T-cell (primary cell): Measurements from ENCODE around the gene MFN1. TPM values are rescaled to one million over a fixed set of nuclear protein-coding genes. Genes with fewer than 3 reads are reported as not detected.

ENCODE experiments used
- ATAC-seq, 4 experiments: fragments of 200-7000 bp in 3 of 4; fragments of 150-1000 bp in 1 of 4; cut with Tn5 transposase; replicated peaks in 1 of 4; 1 replicate in 3 of 4; 2 replicates in 1 of 4; pipeline ENCODE4 v1.10.0; 2021; ENCODE audit warnings: moderate library complexity in 3 of 4, mild to moderate bottlenecking in 2 of 4, moderate number of reproducible peaks in 1 of 4
- CTCF ChIA-PET, 2 donors: fragments of 300-600 bp; sonication (Branson Sonifier 250); formaldehyde crosslinking; loops; one replicate each; lab custom pipeline; 2022; ENCODE audit warnings: antibody characterized with exemption in 2 of 2; lab: Charles Lee
- POLR2A ChIA-PET, 2 donors: fragments of 300-600 bp; sonication (Branson Sonifier 250); formaldehyde crosslinking; loops; one replicate each; lab custom pipeline; 2022; ENCODE audit warnings: antibody characterized with exemption in 2 of 2; lab: Charles Lee
- DNase-seq, 35 experiments: peaks; one replicate each; pipeline versions ENCODE4 v3.0.0 to v3.0.0-alpha.2; 2013 to 2023
- H3K27ac ChIP-seq: one replicate; pipeline ENCODE4 v1.5.1; 2013; ENCODE audit warnings: low read length
- H3K27me3 ChIP-seq, 2 experiments: replicated peaks in 1 of 2; 1 replicate in 1 of 2; 2 replicates in 1 of 2; pipeline versions ENCODE4 v1.6.1 to v1.7.0; 2013; ENCODE audit warnings: low read length in 1 of 2, mixed read lengths in 1 of 2; ENCODE audit not compliant: control insufficient read depth in 2 of 2, insufficient read depth in 2 of 2; ENCODE audit errors: extremely low read depth in 1 of 2
- H3K36me3 ChIP-seq, 2 donors: 1 replicate in 1 of 2; 2 replicates in 1 of 2; pipeline versions ENCODE4 v1.6.1 to v1.7.0; 2013; ENCODE audit warnings: low read length in 1 of 2; ENCODE audit not compliant: control insufficient read depth in 2 of 2, insufficient read depth in 1 of 2; ENCODE audit errors: extremely low read depth in 1 of 2
- H3K4me1 ChIP-seq, 2 experiments: 1 replicate in 1 of 2; 2 replicates in 1 of 2; pipeline versions ENCODE4 v1.6.1 to v1.7.0; 2013; ENCODE audit warnings: low read length in 2 of 2, mixed read lengths in 1 of 2; ENCODE audit not compliant: insufficient read depth in 2 of 2, control insufficient read depth in 1 of 2; ENCODE audit errors: extremely low read depth in 1 of 2
- H3K4me3 ChIP-seq, 2 donors: 1 replicate in 1 of 2; 2 replicates in 1 of 2; pipeline versions ENCODE4 v1.5.1 to v1.7.0; 2013; ENCODE audit warnings: mild to moderate bottlenecking in 2 of 2, low read length in 1 of 2, moderate library complexity in 1 of 2; ENCODE audit not compliant: control insufficient read depth in 1 of 2; ENCODE audit errors: extremely low read depth in 1 of 2
- H3K9me3 ChIP-seq: 2 replicates; pipeline ENCODE4 v1.7.0; 2013
- H3K27ac Mint-ChIP-seq, 2 donors: one replicate each; pipeline ENCODE4 v1.8.0; 2020 to 2021; ENCODE audit warnings: mild to moderate bottlenecking in 2 of 2, mixed read lengths in 2 of 2
- H3K27me3 Mint-ChIP-seq, 2 donors: one replicate each; pipeline ENCODE4 v1.8.0; 2021 to 2022; ENCODE audit warnings: mixed read lengths in 2 of 2
- H3K36me3 Mint-ChIP-seq: one replicate; pipeline ENCODE4 v1.8.0; 2021; ENCODE audit warnings: mixed read lengths
- H3K4me1 Mint-ChIP-seq, 3 donors: one replicate each; pipeline ENCODE4 v1.8.0; 2020 to 2022; ENCODE audit warnings: mixed read lengths in 3 of 3, mild to moderate bottlenecking in 1 of 3
- H3K4me3 Mint-ChIP-seq, 3 donors: one replicate each; pipeline ENCODE4 v1.8.0; 2020 to 2022; ENCODE audit warnings: mild to moderate bottlenecking in 3 of 3, mixed read lengths in 3 of 3, moderate library complexity in 3 of 3
- H3K9me3 Mint-ChIP-seq, 3 donors: one replicate each; pipeline ENCODE4 v1.8.0; 2020 to 2022; ENCODE audit warnings: mixed read lengths in 3 of 3
- WGBS: methylation state at CpG from one replicate; pipeline ENCODE4 v1.1.5; 2013; ENCODE audit warnings: missing lambda C conversion rate; ENCODE audit not compliant: insufficient coverage; 5-methylcytosine and 5-hydroxymethylcytosine counted together
- total RNA-seq, 35 experiments: library from RNA in 6 of 35; stranded (reverse) in 6 of 35; fragments of 120-200 nt in 1 of 35; gene quantifications; one replicate each; pipeline versions ENCODE4 v1.2.1 to v1.2.4 and lab custom pipeline; 2013 to 2026

Gene MFN1
- total RNA-seq, 5 donors from 2014 or later (not counting 1 experiment from before 2014, with no cell fraction given) = 38.8 to 44.4 (median 40.7) TPM

DNA sequence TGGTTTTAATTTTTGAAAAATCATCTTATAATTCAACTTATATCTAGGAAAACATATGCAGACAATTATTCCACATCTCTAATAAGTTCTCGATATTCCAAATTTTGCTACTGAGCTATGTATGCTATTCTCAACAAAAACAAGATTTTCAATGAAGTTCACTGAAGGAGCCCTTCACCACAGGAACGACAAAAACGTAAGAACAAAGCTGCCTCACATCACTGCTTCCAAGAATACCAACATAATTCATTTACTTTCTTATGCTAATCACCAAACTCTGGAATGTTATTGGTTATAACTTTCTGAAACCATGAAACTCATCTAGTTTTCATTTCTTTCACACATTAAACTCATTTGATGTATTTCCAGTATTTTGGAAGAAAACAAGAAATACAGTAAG is 54.1 kb downstream of the MFN1 start:
- Mint-ChIP-seq H3K4me3 (no peak overlapping the region), H3K4me1 (no peaks in the 10 kb centered on the region), H3K36me3 (peaks cover 34% of the 10 kb centered on the region), H3K27me3 (no peaks in the 10 kb centered on the region), H3K9me3 (no peaks in the 10 kb centered on the region), H3K27ac (no peak overlapping the region)
- Histone ChIP-seq H3K9me3 (no peaks in the 10 kb centered on the region), H3K27me3 (no peaks in the 10 kb centered on the region), H3K27ac (no peak overlapping the region), H3K36me3 (peaks cover 3 to 5% of the 10 kb centered on the region in 2 donors), H3K4me3 (no peak overlapping the region), H3K4me1 (no peaks in the 10 kb centered on the region)
- 100% methylated on average over 1 of the region's 3 CpGs for whole genome bisulfite sequencing
- ChIA-PET POLR2A (interaction anchor here in 1 of 2 donors (0.5 kb wide), 1 partner anchor 1665 kb away, joined by 3 read pairs; no protein-coding TSS in a partner anchor), CTCF (no interaction called here)
- no peak for ATAC-seq
- DNase-seq = no peak

DNA sequence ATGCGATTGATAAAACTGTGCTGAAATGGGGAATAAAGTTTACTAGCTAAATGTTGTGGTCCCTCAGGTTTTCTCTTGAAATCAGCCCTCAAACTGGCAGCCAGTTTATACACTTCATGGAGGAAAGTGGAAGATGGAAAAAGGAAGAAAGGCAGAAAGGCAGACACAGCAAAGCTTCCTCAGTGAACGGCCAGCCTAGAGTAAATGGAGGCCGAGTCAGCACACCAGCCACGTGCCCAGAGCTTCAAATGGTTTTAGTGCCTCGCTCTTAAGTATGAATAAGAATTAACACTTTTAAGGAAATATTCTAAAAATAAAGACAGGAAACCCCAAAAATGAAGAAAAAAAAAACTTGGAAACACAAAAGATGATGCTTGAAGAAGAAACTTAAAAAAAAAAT is 55.5 kb downstream of the MFN1 start:
- no peak overlapping the region for H3K27ac ChIP-seq
- Mint-ChIP-seq H3K27ac (no peak overlapping the region), H3K4me1 (no peaks in the 10 kb centered on the region), H3K27me3 (no peaks in the 10 kb centered on the region), H3K36me3 (peaks cover 30% of the 10 kb centered on the region), H3K9me3 (no peaks in the 10 kb centered on the region), H3K4me3 (no peak overlapping the region)
- ATAC-seq (no peak), DNase-seq (no peak)
- H3K4me3 ChIP-seq = no peak overlapping the region
- H3K36me3 ChIP-seq = peaks cover 0 to 3% of the 10 kb centered on the region in 2 donors
- H3K9me3 ChIP-seq = no peaks in the 10 kb centered on the region
- POLR2A ChIA-PET = no interaction called here
- H3K4me1 ChIP-seq = no peaks in the 10 kb centered on the region
- 80% methylated on average over 1 of the region's 5 CpGs for WGBS
- CTCF ChIA-PET = no interaction called here
- H3K27me3 ChIP-seq = no peaks in the 10 kb centered on the region

DNA sequence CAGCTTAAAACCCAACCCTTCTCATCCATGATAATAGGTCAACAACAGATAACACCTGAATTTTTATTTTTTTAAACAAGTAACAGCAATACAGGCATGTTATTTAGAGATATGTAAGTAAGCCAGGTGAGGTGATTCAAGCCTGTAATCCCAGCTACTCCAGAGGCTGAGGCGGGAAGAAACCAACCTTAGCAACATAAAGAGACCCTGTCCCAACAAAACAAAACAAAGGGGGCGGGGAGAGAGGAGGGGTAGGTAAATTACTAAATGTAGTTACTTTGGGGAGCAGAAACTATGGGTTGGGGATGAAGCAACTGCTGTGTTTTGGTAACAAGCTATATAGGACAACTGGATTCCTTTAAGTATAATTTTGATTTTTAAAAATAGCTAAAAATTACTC is 56.8 kb downstream of the MFN1 start:
- H3K27ac ChIP-seq = no peak overlapping the region
- DNase-seq = no peak
- no CpG with 5 or more reads among the region's 2 CpGs for WGBS
- H3K27ac Mint-ChIP-seq = no peak overlapping the region
- H3K4me3 ChIP-seq = no peak overlapping the region
- ChIA-PET POLR2A (no interaction called here), CTCF (no interaction called here)
- H3K36me3 ChIP-seq = peaks cover 0 to 3% of the 10 kb centered on the region in 2 donors
- no peak overlapping the region for H3K4me3 Mint-ChIP-seq
- H3K27me3 Mint-ChIP-seq = no peaks in the 10 kb centered on the region
- H3K4me1 ChIP-seq = no peaks in the 10 kb centered on the region
- H3K36me3 Mint-ChIP-seq = peaks cover 27% of the 10 kb centered on the region
- no peaks in the 10 kb centered on the region for H3K4me1 Mint-ChIP-seq
- no peaks in the 10 kb centered on the region for H3K27me3 ChIP-seq
- no peaks in the 10 kb centered on the region for H3K9me3 Mint-ChIP-seq
- ATAC-seq = no peak
- H3K9me3 ChIP-seq = no peaks in the 10 kb centered on the region

DNA sequence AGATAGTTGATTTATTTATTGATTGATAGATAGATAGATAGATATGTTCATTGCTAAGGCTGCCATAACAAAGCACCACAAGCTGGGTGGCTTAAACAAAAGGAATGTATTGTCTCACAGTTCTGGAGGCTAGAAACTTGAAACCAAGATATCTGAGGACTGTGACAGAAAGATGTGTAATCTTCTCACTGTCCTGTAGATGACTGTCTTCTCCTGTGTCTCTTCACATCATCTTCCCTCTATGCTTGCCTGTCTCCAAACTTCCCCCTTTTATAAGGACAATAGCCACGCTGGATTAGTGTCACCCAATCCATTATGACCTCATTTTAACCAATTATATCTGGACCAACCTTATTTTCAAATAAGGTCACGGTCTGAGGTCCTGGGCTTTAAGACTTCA is 62.8 kb downstream of the MFN1 start:
- CTCF ChIA-PET = no interaction called here
- Mint-ChIP-seq H3K4me3 (no peak overlapping the region), H3K27ac (no peak overlapping the region), H3K4me1 (no peaks in the 10 kb centered on the region), H3K36me3 (peaks cover 5% of the 10 kb centered on the region), H3K9me3 (no peaks in the 10 kb centered on the region), H3K27me3 (no peaks in the 10 kb centered on the region)
- ATAC-seq = no peak
- POLR2A ChIA-PET = no interaction called here
- Histone ChIP-seq H3K4me3 (no peak overlapping the region), H3K9me3 (no peaks in the 10 kb centered on the region), H3K27me3 (no peaks in the 10 kb centered on the region), H3K4me1 (no peaks in the 10 kb centered on the region), H3K36me3 (no peaks in the 10 kb centered on the region), H3K27ac (no peak overlapping the region)
- no CpG with 5 or more reads among the region's 2 CpGs for WGBS
- no peak for DNase-seq

DNA sequence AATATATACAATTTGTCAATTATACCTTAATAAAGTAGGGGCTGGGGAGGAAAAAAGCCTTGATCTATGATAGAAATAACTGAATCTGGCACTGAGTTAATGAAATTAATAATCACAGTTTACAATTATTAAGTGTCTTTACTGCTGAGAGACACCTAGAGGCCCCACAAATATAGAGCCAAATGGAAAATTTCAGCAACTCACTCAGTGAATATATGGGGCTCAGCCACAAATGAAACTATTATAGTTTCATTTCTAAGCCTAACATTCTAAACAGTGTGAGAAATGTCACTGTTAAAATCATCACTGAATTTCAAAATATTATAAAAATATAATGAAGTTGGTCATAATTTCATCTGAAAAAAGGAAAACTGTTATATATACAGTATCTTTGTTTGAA is 63.5 kb downstream of the MFN1 start:
- peaks cover 5% of the 10 kb centered on the region for H3K36me3 Mint-ChIP-seq
- POLR2A ChIA-PET = no interaction called here
- H3K4me1 Mint-ChIP-seq = no peaks in the 10 kb centered on the region
- Histone ChIP-seq H3K27ac (no peak overlapping the region), H3K4me1 (no peaks in the 10 kb centered on the region), H3K4me3 (no peak overlapping the region), H3K27me3 (no peaks in the 10 kb centered on the region), H3K9me3 (no peaks in the 10 kb centered on the region), H3K36me3 (no peaks in the 10 kb centered on the region)
- CTCF ChIA-PET = no interaction called here
- no peaks in the 10 kb centered on the region for H3K9me3 Mint-ChIP-seq
- H3K4me3 Mint-ChIP-seq = no peak overlapping the region
- H3K27ac Mint-ChIP-seq = no peak overlapping the region
- DNase-seq = no peak
- no peak for ATAC-seq
- H3K27me3 Mint-ChIP-seq = no peaks in the 10 kb centered on the region

DNA sequence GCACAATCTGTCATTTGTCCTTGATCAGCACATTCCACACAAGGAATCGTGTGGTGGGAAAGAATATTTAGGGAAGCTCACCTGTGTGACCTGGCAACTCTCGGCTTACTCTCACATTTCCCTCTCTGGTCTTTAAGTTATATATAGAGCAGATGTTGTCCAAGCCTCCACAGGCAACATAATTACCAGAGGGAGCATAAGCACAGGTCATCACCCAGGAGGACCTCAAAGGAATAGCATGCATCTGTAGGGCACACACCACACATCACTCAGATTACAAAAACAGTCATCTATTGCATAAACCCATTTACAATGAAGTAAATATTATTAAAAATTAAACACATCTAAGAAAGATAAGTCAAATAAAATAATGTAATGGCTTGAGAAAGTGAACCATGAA is 67.3 kb downstream of the MFN1 start:
- Histone ChIP-seq H3K4me3 (no peak overlapping the region), H3K4me1 (no peaks in the 10 kb centered on the region), H3K9me3 (no peaks in the 10 kb centered on the region), H3K27me3 (no peaks in the 10 kb centered on the region), H3K27ac (no peak overlapping the region), H3K36me3 (no peaks in the 10 kb centered on the region)
- Mint-ChIP-seq H3K27ac (no peak overlapping the region), H3K36me3 (peaks cover 2% of the 10 kb centered on the region), H3K4me3 (no peak overlapping the region), H3K4me1 (no peaks in the 10 kb centered on the region), H3K27me3 (no peaks in the 10 kb centered on the region), H3K9me3 (no peaks in the 10 kb centered on the region)
- no CpG with 5 or more reads among the region's 2 CpGs for WGBS
- CTCF ChIA-PET = interaction anchor here in 1 of 2 donors (0.6 kb wide), 1 partner anchor 240 kb away, joined by 9 read pairs; no protein-coding TSS in a partner anchor
- POLR2A ChIA-PET = no interaction called here
- ATAC-seq (no peak), DNase-seq (no peak)

DNA sequence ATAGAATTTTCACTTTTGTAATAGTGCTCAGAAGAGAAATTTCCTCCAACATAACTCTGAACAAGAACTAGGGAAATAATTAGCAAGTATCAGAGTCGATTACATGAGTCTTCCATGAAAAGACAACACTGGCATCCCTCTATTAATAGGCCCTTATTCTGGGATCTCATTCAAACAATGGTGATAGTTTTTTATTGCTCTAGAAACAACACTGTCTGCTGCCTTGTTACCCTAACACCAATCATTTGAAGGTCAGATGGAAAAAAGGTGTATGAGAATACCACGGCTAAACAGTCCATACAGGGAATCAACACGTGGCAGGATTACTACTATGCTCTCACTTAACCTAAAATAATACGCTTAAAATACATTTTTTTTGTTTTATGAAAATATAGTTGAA is 67.9 kb downstream of the MFN1 start:
- DNase-seq (no peak), ATAC-seq (no peak)
- Histone ChIP-seq H3K27me3 (no peaks in the 10 kb centered on the region), H3K9me3 (no peaks in the 10 kb centered on the region), H3K4me1 (no peaks in the 10 kb centered on the region), H3K27ac (no peak overlapping the region), H3K36me3 (no peaks in the 10 kb centered on the region), H3K4me3 (no peak overlapping the region)
- Mint-ChIP-seq H3K9me3 (no peaks in the 10 kb centered on the region), H3K4me3 (no peak overlapping the region), H3K4me1 (no peaks in the 10 kb centered on the region), H3K27ac (no peak overlapping the region), H3K36me3 (peaks cover 2% of the 10 kb centered on the region), H3K27me3 (no peaks in the 10 kb centered on the region)
- POLR2A ChIA-PET = no interaction called here
- no CpG with 5 or more reads among the region's 4 CpGs for WGBS
- CTCF ChIA-PET = no interaction called here
